T-helper 9 cell (primary cell): Measurements from ENCODE around the gene OXSR1.
"Not testable (repeated sequence)": the region's sequence is repeated elsewhere in the genome, so short reads cannot be mapped to it uniquely, and the experiment has no call there.

Experiments
- DNase-seq: peaks from one replicate; pipeline ENCODE4 v3.0.0-alpha.2; 2020

The OXSR1 gene

GRCh38 chr3:38276081-38276916 lies 111.0 kb downstream of the OXSR1 start:
- DNase-seq: no peak

- DNase-seq: no peak
Observed at GRCh38 chr3:38276917-38277630, 111.7 kb downstream of the OXSR1 start.

GRCh38 chr3:38278841-38279240 lies 113.5 kb downstream of the OXSR1 start:
- no peak for DNase-seq

- DNase-seq: no peak
Observed at GRCh38 chr3:38281895-38282686, 116.8 kb downstream of the OXSR1 start, which contains the start of gene SLC22A14. Gene SLC22A14, plus strand, starts transcription at chr3:38282294. Its CDS starts 23,733 bp downstream, at chr3:38306027.

- no peak for DNase-seq
Observed at GRCh38 chr3:38283810-38284755, 118.7 kb downstream of the OXSR1 start.

GRCh38 chr3:38284756-38285150 lies 119.4 kb downstream of the OXSR1 start:
- no peak for DNase-seq

GRCh38 chr3:38289286-38290217 lies 124.2 kb downstream of the OXSR1 start:
- DNase-seq: not testable (repeated sequence)

- DNase-seq: not testable (repeated sequence)
Observed at GRCh38 chr3:38297053-38297452, 131.7 kb downstream of the OXSR1 start.

GRCh38 chr3:38297537-38297936 lies 132.2 kb downstream of the OXSR1 start:
- no peak for DNase-seq

GRCh38 chr3:38297947-38298711 lies 132.8 kb downstream of the OXSR1 start:
- no peak for DNase-seq
